HCT116 (cell line): ENCODE results near the gene WSB2. TPM values are rescaled to one million over a fixed set of nuclear protein-coding genes. Genes with fewer than 3 reads are reported as not detected.

Experiments
- ATAC-seq: fragments of 200-7000 bp; cut with Tn5 transposase; 2 replicates; pipeline ENCODE4 v1.9.1; 2020; ENCODE audit warnings: mild to moderate bottlenecking, moderate library complexity
- BruUV-seq: library from RNA; stranded (reverse); fragments of 400-500 nt; replicated peaks from 2 replicates; lab custom pipeline; 2021; lab: Mats Ljungman, UMichigan
- CTCF ChIA-PET: fragments of 300-600 bp; sonication (Branson Sonifier 250); formaldehyde crosslinking; loops from one replicate; lab custom pipeline; 2021; ENCODE audit warnings: antibody characterized with exemption; lab: Charles Lee
- POLR2A ChIA-PET: fragments of 300-600, 350-600 bp; sonication (Branson Sonifier 250); formaldehyde crosslinking; loops from one replicate; lab custom pipeline; 2021; ENCODE audit warnings: antibody characterized with exemption; lab: Charles Lee
- RAD21 ChIA-PET, 2 experiments: fragments of 300-600 bp; sonication (Branson Sonifier 250); formaldehyde crosslinking; loops; one replicate each; lab custom pipeline; 2023; ENCODE audit warnings: low total read pairs in 2 of 2; ENCODE audit not compliant: uncharacterized antibody in 2 of 2, unreplicated experiment in 2 of 2, low non-redundant PET in 1 of 2; lab: Charles Lee
- DNase-seq: peaks from one replicate; pipeline ENCODE4 v3.0.0-alpha.2; 2010; ENCODE audit warnings: low read depth, low spot score
- H2AFZ ChIP-seq: fragments of 200-600 bp; shearing (Covaris generic), sonication (generic); 2 replicates; pipeline ENCODE4 v1.6.1; 2017; ENCODE audit warnings: low read depth, mixed run types, mixed read lengths, antibody characterized with exemption, low read length; ENCODE audit not compliant: poor library complexity, severe bottlenecking
- H3K27ac ChIP-seq: 2 replicates; pipeline ENCODE4 v1.5.1; 2012; ENCODE audit warnings: low read depth, low read length
- H3K27me3 ChIP-seq: fragments of 200-600 bp; sonication (generic); 2 replicates; pipeline ENCODE4 v1.6.1; 2016; ENCODE audit warnings: mixed run types, low read length, mixed read lengths; ENCODE audit not compliant: insufficient read depth
- H3K36me3 ChIP-seq, 2 experiments: fragments of 200-500 bp in 1 of 2; fragments of 200-600 bp in 1 of 2; sonication (Bioruptor generic) in 1 of 2; sonication (generic) in 1 of 2; 2 replicates each; pipeline versions ENCODE4 v1.5.1 to v1.6.1; 2014 to 2016; ENCODE audit warnings: low read length in 2 of 2, inconsistent platforms in 1 of 2, mixed read lengths in 1 of 2, mixed run types in 1 of 2; ENCODE audit not compliant: insufficient read depth in 2 of 2, control insufficient read depth in 1 of 2
- H3K4me1 ChIP-seq, 2 experiments: fragments of 200-600 bp in 1 of 2; sonication (generic) in 1 of 2; 2 replicates each; pipeline versions ENCODE4 v1.5.1 to v1.6.1; 2012 to 2017; ENCODE audit warnings: low read length in 2 of 2, inconsistent platforms in 1 of 2, mild to moderate bottlenecking in 1 of 2, mixed read lengths in 1 of 2, mixed run types in 1 of 2, moderate library complexity in 1 of 2; ENCODE audit not compliant: insufficient read depth in 2 of 2, control insufficient read depth in 1 of 2
- H3K4me2 ChIP-seq: fragments of 200-600 bp; sonication (generic); 2 replicates; pipeline ENCODE4 v1.6.1; 2017; ENCODE audit warnings: mixed run types, low read length, mixed read lengths
- H3K4me3 ChIP-seq, 2 experiments: fragments of 200-600 bp in 1 of 2; sonication (generic) in 1 of 2; replicated peaks in 1 of 2; 2 replicates each; pipeline ENCODE4 v1.5.1; 2011 to 2016; ENCODE audit warnings: low read length in 2 of 2, control low read depth in 1 of 2, low read depth in 1 of 2, mild to moderate bottlenecking in 1 of 2, mixed read lengths in 1 of 2, mixed run types in 1 of 2
- H3K79me2 ChIP-seq: fragments of 200-600 bp; sonication (generic); 2 replicates; pipeline ENCODE4 v1.6.1; 2017; ENCODE audit warnings: mild to moderate bottlenecking, mixed run types, low read length, moderate library complexity, mixed read lengths; ENCODE audit not compliant: insufficient read depth
- H3K9ac ChIP-seq: fragments of 200-600 bp; sonication (generic); 2 replicates; pipeline ENCODE4 v1.6.1; 2016; ENCODE audit warnings: low read length, mixed read lengths
- H3K9me2 ChIP-seq: fragments of 200-600 bp; sonication (generic), shearing (Covaris generic); 2 replicates; pipeline ENCODE4 v1.6.1; 2017; ENCODE audit warnings: mixed run types, mild to moderate bottlenecking, moderate library complexity; ENCODE audit not compliant: insufficient read depth
- H3K9me3 ChIP-seq, 2 experiments: fragments of 200-500 bp in 1 of 2; fragments of 200-600 bp in 1 of 2; sonication (Bioruptor generic) in 1 of 2; sonication (generic) in 1 of 2; 2 replicates each; pipeline ENCODE4 v1.6.1; 2014 to 2017; ENCODE audit warnings: low read length in 2 of 2, mixed read lengths in 2 of 2, inconsistent platforms in 1 of 2, low read depth in 1 of 2, mild to moderate bottlenecking in 1 of 2, mixed run types in 1 of 2, moderate library complexity in 1 of 2; ENCODE audit not compliant: control insufficient read depth in 1 of 2, insufficient read depth in 1 of 2
- H4K20me1 ChIP-seq: fragments of 200-600 bp; sonication (generic), shearing (Covaris generic); 2 replicates; pipeline ENCODE4 v1.6.1; 2017; ENCODE audit warnings: mixed run types, mild to moderate bottlenecking, moderate library complexity; ENCODE audit not compliant: insufficient read depth
- CEBPB ChIP-seq: IDR thresholded peaks from 2 replicates; pipeline ENCODE4 v1.6.1; 2012; ENCODE audit warnings: low read depth
- ELF1 ChIP-seq: IDR thresholded peaks from 2 replicates; pipeline ENCODE4 v1.6.1; 2012; ENCODE audit warnings: low read depth, borderline replicate concordance
- FOSL1 ChIP-seq: IDR thresholded peaks from 2 replicates; pipeline ENCODE4 v1.6.1; 2012; ENCODE audit warnings: low read depth
- POLR2AphosphoS5 ChIP-seq: IDR thresholded peaks from 2 replicates; pipeline ENCODE4 v1.6.1; 2011; ENCODE audit warnings: mild to moderate bottlenecking, low read depth, low read length, moderate library complexity
- RAD21 ChIP-seq: IDR thresholded peaks from 2 replicates; pipeline ENCODE4 v1.6.1; 2012; ENCODE audit warnings: low read depth, mild to moderate bottlenecking
- SIN3A ChIP-seq: IDR thresholded peaks from 2 replicates; pipeline ENCODE4 v1.6.1; 2012; ENCODE audit warnings: low read depth
- SP1 ChIP-seq: IDR thresholded peaks from 2 replicates; pipeline ENCODE4 v1.6.1; 2012; ENCODE audit warnings: low read depth
- TCF7L2 ChIP-seq: IDR thresholded peaks from 2 replicates; pipeline ENCODE4 v1.7.0; 2011; ENCODE audit warnings: borderline replicate concordance, inconsistent platforms; ENCODE audit not compliant: insufficient read depth, insufficient read length; ENCODE audit errors: extremely low read depth
- YY1 ChIP-seq: IDR thresholded peaks from 2 replicates; pipeline ENCODE4 v1.6.1; 2011; ENCODE audit warnings: low read length, low read depth, moderate library complexity, mild to moderate bottlenecking; ENCODE audit not compliant: insufficient replicate concordance; ENCODE audit errors: extremely low read depth
- ZFX ChIP-seq: fragments of 450-650 bp; IDR thresholded peaks from 2 replicates; pipeline ENCODE4 v1.6.1; 2017
- ZNF274 ChIP-seq: fragments of 200-500 bp; sonication (Bioruptor generic); IDR thresholded peaks from 2 replicates; pipeline ENCODE4 v1.6.1; 2014; ENCODE audit warnings: mild to moderate bottlenecking, low read depth, low read length, inconsistent platforms
- intact Hi-C: fragments of 100-400 bp; cut with micrococcal nuclease; formaldehyde crosslinking; loops from 2 replicates; pipeline ENCODE4 v1.10.0; 2022
- total RNA-seq: library from RNA; stranded (reverse); gene quantifications from one replicate; pipeline ENCODE4 v1.2.1, GENCODE V29; 2021; ENCODE audit not compliant: unreplicated experiment
- TF ChIP-seq, protein P1 (sequence below): IDR thresholded peaks from 2 replicates; pipeline ENCODE4 v1.6.1; 2012
- TF ChIP-seq, protein P2 (sequence below), 3 experiments: fragments of 200-600 bp in 1 of 3; sonication (generic) in 1 of 3; IDR thresholded peaks in 2 of 3; conservative IDR thresholded peaks in 1 of 3; 2 replicates each; pipeline ENCODE4 v1.5.1; 2012 to 2017; ENCODE audit warnings: low read depth in 2 of 3, low read length in 2 of 3, antibody characterized with exemption in 1 of 3, borderline replicate concordance in 1 of 3, control low read depth in 1 of 3, mild to moderate bottlenecking in 1 of 3, mixed read lengths in 1 of 3, mixed run types in 1 of 3, moderate library complexity in 1 of 3; ENCODE audit not compliant: insufficient read depth in 1 of 3
- TF ChIP-seq, protein P3 (sequence below): IDR thresholded peaks from 2 replicates; pipeline ENCODE4 v1.6.1; 2012; ENCODE audit warnings: low read depth
- TF ChIP-seq, protein P4 (sequence below): IDR thresholded peaks from 2 replicates; pipeline ENCODE4 v1.6.1; 2011; ENCODE audit warnings: mild to moderate bottlenecking, low read length, moderate library complexity; ENCODE audit not compliant: insufficient replicate concordance; ENCODE audit errors: extremely low read depth

Gene WSB2
- total RNA-seq, 1 experiment from 2014 or later: 97.0 TPM

DNA sequence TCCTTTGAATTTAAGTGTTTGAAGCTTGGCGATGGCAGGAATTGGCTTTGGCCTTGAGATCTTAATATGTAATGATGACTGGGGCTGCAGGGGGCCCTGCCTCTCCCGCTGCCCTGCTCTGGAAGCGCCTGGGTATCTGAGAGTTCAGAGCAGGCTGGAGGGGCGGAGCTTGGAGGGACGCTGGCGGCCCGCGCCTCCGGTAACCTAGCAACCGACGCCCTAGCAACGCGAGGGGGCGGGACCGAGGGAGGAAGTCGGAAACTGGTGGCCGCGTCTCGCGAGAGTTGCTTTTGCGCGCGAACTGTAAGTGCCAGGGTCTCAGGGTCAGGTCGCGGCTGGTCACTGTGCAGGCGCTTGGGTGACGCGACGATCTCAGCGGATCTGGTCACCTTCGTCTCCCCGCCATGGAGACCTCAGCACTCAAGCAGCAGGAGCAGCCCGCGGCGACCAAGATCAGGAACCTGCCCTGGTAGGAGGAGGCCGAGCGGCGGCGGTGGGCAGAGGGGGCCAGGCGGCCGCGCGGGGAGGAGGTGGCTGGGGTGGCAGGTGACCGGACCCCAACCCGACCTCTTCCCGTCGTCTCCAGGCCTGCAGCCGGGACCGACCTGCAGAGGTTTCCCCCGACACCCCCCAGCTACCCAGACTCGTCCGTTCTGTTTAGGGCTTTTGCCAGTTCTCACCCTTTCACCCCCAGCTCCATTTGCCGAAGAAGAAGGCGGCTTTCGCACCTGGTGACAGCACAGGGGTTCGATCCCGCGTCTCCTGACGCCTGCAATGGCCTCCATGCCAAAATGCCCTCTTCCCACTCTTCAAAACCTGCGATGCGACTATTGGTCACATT lies 44.3 kb downstream of the WSB2 start, which contains the start of gene RFC5 (continued):
- TF ChIP-seq, protein P1, sequence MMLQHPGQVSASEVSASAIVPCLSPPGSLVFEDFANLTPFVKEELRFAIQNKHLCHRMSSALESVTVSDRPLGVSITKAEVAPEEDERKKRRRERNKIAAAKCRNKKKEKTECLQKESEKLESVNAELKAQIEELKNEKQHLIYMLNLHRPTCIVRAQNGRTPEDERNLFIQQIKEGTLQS: no peak
- TF ChIP-seq SP1: no peak; the same call in 1 of the 2 replicates
- TF ChIP-seq TCF7L2: no peak
- peak; percentile 54; the same call in 1 of the 2 replicates for TF ChIP-seq ZFX
- peak; percentile 89 for TF ChIP-seq POLR2AphosphoS5
- TF ChIP-seq CEBPB: no peak
- TF ChIP-seq, protein P2, sequence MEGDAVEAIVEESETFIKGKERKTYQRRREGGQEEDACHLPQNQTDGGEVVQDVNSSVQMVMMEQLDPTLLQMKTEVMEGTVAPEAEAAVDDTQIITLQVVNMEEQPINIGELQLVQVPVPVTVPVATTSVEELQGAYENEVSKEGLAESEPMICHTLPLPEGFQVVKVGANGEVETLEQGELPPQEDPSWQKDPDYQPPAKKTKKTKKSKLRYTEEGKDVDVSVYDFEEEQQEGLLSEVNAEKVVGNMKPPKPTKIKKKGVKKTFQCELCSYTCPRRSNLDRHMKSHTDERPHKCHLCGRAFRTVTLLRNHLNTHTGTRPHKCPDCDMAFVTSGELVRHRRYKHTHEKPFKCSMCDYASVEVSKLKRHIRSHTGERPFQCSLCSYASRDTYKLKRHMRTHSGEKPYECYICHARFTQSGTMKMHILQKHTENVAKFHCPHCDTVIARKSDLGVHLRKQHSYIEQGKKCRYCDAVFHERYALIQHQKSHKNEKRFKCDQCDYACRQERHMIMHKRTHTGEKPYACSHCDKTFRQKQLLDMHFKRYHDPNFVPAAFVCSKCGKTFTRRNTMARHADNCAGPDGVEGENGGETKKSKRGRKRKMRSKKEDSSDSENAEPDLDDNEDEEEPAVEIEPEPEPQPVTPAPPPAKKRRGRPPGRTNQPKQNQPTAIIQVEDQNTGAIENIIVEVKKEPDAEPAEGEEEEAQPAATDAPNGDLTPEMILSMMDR (IDR thresholded peaks at IDR 0.05 in 2 of 3, conservative IDR thresholded peaks at IDR 0.05 in 1 of 3; ENCODE audit: borderline replicate concordance in 1 of 3, insufficient read depth in 1 of 3, low read depth in 2 of 3, low read length in 2 of 3): no peak
- TF ChIP-seq SIN3A: peak; percentile 57; the same call in 1 of the 2 replicates
- no peak for TF ChIP-seq RAD21
- TF ChIP-seq ZNF274: no peak

DNA sequence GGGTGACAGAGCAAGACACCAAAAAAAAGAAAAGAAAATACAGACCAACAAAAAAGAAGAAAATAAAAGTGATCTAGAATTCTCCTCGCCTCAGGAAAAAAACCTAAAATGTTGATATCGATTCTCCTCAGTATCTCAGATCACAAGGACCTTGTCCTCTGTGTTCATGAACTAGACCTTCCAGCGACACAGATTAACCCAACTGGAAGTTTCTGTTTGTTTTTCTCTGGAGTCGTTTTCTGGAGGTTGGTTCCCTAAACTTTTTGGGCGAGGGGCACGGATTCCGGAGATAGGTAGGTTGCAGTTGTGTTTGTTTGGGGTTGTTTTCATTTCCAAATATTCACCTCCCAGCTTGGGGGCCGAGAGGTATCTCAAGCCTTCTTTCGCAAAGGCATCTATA lies 45.0 kb downstream of the WSB2 start:
- CTCF ChIA-PET: interaction anchor here (1.4 kb wide), 1 partner anchor 18 kb away, joined by 4 read pairs; no protein-coding TSS in a partner anchor
- H3K27ac ChIP-seq: peak overlapping the region; percentile 39; the same call in 1 of the 2 replicates
- H3K79me2 ChIP-seq: peaks cover 43% of the 10 kb centered on the region
- no peaks in the 10 kb centered on the region for H4K20me1 ChIP-seq
- no peaks in the 10 kb centered on the region for H3K27me3 ChIP-seq
- RAD21 ChIA-PET: no interaction called here
- H3K4me2 ChIP-seq: peak overlapping the region; percentile 86
- DNase-seq (no peak), ATAC-seq (no peak)
- H3K36me3 ChIP-seq: peaks cover 18 to 30% of the 10 kb centered on the region in 2 experiments; a peak in 3 of 4 replicates
- no TSS peak for BruUV-seq
- H3K9me2 ChIP-seq: no peaks in the 10 kb centered on the region
- intact Hi-C loops: loop anchor here (2.0 kb wide), 1 partner anchor 29 kb away; no protein-coding TSS in a partner anchor
- H3K4me3 ChIP-seq: peak overlapping the region; percentile 68 to 86
- POLR2A ChIA-PET: interaction anchor here (1.4 to 1.9 kb wide), 3 partner anchors 15 to 19 kb away, joined by 3 to 8 read pairs (median 4); no protein-coding TSS in a partner anchor
- H3K9ac ChIP-seq: peak overlapping the region; percentile 90
- no peaks in the 10 kb centered on the region for H3K9me3 ChIP-seq
- peaks cover 11 to 24% of the 10 kb centered on the region in 2 experiments; a peak in 3 of 4 replicates for H3K4me1 ChIP-seq
- H2AFZ ChIP-seq: peak overlapping the region; percentile 65
- TF ChIP-seq POLR2AphosphoS5 (no peak), RAD21 (no peak), FOSL1 (no peak), ELF1 (no peak), YY1 (no peak), SP1 (no peak)
- TF ChIP-seq, protein P3, sequence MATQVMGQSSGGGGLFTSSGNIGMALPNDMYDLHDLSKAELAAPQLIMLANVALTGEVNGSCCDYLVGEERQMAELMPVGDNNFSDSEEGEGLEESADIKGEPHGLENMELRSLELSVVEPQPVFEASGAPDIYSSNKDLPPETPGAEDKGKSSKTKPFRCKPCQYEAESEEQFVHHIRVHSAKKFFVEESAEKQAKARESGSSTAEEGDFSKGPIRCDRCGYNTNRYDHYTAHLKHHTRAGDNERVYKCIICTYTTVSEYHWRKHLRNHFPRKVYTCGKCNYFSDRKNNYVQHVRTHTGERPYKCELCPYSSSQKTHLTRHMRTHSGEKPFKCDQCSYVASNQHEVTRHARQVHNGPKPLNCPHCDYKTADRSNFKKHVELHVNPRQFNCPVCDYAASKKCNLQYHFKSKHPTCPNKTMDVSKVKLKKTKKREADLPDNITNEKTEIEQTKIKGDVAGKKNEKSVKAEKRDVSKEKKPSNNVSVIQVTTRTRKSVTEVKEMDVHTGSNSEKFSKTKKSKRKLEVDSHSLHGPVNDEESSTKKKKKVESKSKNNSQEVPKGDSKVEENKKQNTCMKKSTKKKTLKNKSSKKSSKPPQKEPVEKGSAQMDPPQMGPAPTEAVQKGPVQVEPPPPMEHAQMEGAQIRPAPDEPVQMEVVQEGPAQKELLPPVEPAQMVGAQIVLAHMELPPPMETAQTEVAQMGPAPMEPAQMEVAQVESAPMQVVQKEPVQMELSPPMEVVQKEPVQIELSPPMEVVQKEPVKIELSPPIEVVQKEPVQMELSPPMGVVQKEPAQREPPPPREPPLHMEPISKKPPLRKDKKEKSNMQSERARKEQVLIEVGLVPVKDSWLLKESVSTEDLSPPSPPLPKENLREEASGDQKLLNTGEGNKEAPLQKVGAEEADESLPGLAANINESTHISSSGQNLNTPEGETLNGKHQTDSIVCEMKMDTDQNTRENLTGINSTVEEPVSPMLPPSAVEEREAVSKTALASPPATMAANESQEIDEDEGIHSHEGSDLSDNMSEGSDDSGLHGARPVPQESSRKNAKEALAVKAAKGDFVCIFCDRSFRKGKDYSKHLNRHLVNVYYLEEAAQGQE: no peak
- TF ChIP-seq, protein P4, sequence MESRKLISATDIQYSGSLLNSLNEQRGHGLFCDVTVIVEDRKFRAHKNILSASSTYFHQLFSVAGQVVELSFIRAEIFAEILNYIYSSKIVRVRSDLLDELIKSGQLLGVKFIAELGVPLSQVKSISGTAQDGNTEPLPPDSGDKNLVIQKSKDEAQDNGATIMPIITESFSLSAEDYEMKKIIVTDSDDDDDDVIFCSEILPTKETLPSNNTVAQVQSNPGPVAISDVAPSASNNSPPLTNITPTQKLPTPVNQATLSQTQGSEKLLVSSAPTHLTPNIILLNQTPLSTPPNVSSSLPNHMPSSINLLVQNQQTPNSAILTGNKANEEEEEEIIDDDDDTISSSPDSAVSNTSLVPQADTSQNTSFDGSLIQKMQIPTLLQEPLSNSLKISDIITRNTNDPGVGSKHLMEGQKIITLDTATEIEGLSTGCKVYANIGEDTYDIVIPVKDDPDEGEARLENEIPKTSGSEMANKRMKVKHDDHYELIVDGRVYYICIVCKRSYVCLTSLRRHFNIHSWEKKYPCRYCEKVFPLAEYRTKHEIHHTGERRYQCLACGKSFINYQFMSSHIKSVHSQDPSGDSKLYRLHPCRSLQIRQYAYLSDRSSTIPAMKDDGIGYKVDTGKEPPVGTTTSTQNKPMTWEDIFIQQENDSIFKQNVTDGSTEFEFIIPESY: no peak
